Measurements from ENCODE around the gene BTBD1.
A peak's percentile ranks its signal among the peaks of the same experiment; 100 is the strongest.

Gene BTBD1

DNA sequence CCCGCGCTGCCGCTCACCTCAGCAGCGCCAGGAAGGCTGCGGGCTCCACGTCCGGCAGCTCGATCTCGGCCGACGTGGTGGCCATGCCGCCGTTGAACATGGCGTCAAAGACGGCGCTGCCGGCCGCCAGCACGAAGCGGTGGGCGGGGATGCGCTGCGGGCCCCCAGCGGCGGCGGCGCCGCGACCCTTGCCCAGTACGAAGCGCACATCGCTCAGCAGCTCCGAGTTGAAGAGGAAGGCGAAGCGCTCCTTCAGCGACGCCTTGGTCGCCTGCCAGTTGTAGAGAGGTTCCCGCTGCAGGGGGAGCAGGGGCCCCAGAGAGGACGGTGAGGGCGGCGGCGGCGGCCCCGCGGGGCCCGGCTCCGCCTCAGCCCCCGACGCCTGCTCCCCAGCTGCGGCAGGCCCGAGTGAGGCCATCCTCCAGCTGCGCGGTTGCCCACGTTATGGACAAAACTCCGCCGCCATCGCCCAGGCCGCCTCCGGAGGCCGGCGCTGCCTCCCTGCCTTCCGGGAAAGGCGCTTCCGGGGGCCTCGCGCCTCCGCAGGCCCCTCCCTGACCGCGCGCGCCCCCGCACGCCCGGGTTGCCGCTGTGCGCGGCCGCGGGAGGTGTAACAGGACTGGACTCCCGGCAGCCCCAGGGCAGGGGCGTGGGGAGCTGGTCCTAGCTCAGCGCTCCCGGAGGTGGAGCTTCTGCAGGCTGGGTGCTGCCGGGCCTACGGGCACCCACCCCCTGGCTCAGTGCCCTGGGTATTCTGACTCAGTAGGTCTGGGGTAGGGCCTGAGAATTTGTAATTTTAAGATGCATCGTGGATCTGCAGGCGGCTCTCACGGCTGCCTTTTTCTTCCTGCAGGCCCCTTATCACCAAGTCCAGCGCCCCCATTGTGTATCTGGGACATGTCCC lies at the start of gene BTBD1:
Gene BTBD1, minus strand, starts transcription at position 519 of the 904 bp plus-strand sequence. Its CDS starts 101 bp downstream, at position 418.
- DNase-seq (ENCODE audit: low read depth in 1 of 2, low spot score in 1 of 2), result peak; percentile 59 to 77

DNA sequence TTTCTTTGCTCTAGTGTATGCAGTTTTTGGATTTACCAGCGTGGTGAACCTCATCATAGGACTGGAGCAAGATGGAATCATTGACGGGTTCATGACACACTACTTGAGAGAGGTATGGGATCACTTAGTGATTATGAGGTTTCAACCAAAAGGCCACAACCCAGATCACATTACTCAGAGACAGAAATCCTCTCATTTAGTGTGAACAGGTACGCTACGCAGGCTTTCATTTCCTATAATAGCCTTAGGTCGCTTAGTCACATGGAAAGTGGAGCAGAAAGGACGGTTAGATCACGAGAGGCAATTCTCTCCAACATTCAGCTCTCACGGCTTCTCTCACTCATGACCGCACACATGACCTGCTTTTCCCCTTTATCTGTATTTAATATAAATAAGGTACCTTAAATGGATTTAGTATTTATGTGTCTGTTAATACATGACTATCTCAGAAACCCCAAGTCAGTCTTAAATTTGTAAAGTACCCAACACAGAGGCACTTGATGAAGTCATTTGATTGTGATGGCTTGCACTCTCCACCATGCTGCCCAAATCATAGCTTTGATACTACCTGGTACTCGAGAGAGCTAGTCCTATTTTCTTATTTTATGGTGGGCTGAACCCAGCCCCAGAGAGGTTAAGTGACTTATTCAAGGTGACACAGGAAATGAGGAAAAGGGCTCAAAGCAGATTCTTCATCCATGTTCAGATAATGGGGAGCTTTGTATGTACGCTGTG lies 48.9 kb upstream of the BTBD1 start:
- DNase-seq (ENCODE audit: low read depth in 1 of 2, low spot score in 1 of 2), result no peak

DNA sequence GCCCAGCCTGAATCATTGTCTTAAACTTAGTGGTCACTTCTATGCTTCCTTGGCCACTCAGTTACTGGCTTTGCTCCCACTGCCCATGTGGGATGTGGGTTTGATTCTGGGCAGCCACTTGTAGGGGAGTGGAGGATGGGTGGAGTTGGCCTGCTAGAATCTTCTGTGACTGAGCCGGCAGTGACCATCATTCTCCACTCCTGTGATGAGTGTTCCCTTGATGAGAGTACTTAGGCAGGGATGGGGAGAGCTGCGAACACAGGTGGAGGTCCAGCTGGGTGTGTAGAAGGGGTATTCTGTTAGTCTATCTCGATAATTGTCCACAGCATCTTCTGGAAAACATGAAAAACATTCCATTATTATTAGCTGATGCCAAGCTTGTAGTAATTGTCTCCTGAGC lies 48.4 kb upstream of the BTBD1 start:
- DNase-seq (ENCODE audit: low read depth in 1 of 2, low spot score in 1 of 2), result no peak

GRCh38 chr15:83114856-83115255 lies 47.8 kb upstream of the BTBD1 start:
- DNase-seq (ENCODE audit: low read depth in 1 of 2, low spot score in 1 of 2), result no peak

- DNase-seq (ENCODE audit: low read depth in 1 of 2, low spot score in 1 of 2), result no peak
Measured at GRCh38 chr15:83113881-83114674, 47.0 kb upstream of the BTBD1 start.

- DNase-seq (ENCODE audit: low read depth in 1 of 2, low spot score in 1 of 2), result no peak
Measured at GRCh38 chr15:83112956-83113299, 45.9 kb upstream of the BTBD1 start.

- DNase-seq (ENCODE audit: low read depth in 1 of 2, low spot score in 1 of 2), result no peak
Measured at GRCh38 chr15:83112233-83112955, 45.3 kb upstream of the BTBD1 start.

DNA sequence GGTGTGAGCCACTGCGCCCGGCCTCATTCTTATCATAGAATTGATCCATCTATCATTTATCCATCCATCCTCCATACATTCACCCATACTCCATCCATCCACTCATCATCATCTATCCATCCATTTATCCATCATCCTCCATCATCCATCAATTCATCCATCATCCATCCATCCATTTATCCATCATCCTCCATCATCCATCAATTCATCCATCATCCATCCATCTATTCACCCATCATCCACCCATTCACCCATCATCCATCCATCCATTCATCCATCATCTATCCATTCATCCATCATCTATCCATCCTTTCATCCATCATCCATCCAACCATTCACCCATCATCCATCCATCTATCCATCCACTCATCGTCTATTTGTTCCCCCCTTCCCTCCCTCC lies 44.1 kb upstream of the BTBD1 start:
- no peak for DNase-seq (ENCODE audit: low read depth in 1 of 2, low spot score in 1 of 2)

DNA sequence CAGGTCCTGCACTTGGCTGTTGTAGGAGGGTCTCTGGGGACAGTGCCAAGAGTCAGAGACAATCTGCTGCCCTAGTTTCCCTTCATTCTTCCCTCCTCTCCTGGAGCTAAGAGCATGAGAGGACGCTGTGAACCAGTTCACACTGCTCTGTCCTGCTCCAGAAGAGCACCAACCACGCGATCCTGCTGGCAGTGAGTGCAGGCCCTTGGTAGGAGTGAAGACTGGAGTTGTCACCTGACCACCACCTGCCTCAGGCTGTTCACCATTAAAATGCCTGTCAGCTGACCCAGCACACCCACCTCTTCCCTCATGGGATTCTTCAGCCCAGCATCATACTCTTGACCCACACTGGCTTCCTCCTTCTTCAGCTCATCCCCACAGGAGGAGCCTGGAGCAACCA lies 43.3 kb upstream of the BTBD1 start:
- DNase-seq (ENCODE audit: low read depth in 1 of 2, low spot score in 1 of 2), result no peak

GRCh38 chr15:83109532-83109931 lies 42.5 kb upstream of the BTBD1 start:
- DNase-seq (ENCODE audit: low read depth in 1 of 2, low spot score in 1 of 2), result no peak

DNA sequence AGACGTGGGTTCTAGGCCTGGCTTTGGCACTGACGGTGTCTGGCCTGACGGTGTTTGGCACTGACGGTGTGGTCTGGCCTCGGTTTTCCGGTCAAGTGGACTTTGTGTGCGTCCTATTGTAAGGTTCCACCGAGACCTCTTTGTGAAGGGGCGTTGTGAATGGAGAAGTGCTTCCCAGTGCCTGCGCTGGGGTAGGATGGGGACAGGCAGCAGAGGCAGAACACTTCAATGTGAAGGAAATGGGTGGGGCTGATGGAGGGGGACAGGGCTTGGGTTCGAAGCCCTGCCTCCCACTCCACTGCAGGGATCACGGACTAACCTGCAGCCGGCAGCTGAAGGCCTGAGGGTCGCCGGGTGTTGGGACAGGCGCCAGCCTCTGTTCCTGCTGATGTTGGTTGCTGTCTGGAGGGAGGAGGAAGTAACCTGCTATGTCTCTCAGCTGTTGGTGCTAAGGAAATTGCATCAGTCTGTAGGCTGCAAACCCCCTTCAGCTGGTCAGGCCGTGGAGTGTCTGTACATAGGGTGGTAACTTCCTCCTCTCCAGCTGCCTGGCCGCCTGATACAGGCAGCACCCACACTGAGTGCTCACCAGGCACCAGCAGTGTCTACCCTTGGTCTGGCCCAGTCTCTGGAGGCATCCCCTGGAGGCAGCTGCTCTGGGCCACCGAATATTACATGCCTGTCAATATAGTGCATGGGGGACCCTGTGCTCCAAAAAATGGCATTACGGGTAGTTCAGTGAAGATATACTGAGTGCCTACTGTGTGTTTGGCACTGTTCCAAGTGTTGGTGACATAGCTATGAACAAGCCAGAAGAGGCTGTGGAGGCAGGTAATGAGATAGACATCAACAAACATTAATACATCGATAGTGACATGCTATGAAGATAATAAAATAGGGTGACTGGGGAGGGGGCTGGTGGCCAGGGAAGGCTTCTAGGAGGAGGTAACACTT lies 41.5 kb upstream of the BTBD1 start:
- no peak for DNase-seq (ENCODE audit: low read depth in 1 of 2, low spot score in 1 of 2)

DNA sequence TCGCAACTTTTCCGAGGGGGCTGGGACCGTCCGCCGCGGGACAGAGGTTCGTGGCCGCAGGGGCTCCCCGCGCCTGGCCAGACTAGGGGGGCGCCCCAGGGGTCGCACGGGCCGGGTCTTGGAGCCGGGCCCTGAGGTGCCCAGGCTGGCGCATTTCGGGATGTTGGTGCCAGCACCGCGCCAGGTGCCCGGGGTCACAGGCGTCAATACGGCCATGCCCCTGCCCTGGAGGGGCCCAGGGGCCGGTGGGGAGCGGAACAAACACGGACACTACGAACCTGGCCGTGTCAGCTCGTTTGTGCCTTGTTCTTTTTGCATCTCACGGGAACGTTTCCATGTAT lies 40.8 kb upstream of the BTBD1 start:
- no peak for DNase-seq (ENCODE audit: low read depth in 1 of 2, low spot score in 1 of 2)

DNA sequence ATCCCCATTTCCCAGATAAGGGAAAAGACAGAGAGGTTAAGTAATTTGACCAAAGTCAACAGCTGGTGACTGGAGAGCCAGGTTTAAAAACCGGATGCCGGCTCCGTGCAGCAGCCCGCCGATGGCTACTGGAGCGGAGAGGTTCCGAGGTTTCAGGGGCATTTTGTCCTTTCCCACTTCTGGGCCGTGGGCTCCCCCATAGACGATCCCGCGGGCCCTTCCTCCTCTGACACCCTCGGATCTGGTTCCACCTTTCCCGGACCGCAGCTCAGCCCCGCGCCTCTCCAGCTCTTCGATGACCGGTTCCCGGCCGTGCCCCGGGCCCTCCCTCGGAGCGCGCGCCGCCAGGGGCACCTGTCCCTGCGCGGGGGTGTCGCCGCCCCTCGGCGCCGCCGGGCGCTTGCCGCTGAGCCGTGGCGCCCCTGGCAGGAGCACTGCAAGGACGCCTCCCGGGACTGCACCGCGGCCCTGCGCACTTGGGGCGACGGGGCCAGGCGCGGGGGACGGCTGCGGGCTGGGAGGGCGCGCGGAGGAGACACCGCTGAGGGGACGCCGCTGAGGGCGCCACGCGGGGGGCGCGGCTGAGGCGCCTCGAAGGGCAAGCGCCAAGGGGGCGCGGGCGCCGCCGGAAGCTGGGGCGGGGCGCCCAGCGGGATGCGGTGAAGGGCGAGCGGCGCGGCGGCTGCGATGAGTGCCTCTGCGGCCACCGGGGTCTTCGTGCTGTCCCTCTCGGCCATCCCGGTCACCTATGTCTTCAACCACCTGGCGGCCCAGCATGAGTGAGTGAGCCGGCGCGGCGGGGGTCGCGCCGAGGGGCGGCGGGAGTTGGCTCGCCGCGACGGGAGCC lies 40.2 kb upstream of the BTBD1 start, which contains the start of gene TM6SF1:
Gene TM6SF1, plus strand, starts transcription at position 652 of the 847 bp plus-strand sequence. Its CDS starts 36 bp downstream, at position 688.
- DNase-seq (ENCODE audit: low read depth in 1 of 2, low spot score in 1 of 2), result no peak

DNA sequence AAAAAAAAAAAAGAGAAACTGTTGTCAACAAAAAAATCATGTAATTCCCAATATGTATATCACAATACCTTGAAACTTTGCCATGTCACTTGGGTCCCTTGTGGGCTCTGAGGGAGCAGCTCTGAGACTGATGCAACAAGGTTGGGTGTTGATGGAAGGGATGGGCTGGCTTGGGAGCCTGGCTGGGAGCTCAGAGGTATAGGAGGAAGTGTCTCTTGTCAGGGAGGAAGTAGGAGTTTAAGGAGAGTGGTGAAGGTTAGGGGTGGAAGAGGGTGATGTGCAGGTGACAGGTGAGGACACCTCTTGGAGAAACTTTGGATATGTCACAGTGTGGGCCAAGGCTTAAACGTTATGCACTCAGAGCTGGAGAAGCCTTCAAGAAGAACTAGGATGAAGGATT lies 38.4 kb upstream of the BTBD1 start:
- DNase-seq (ENCODE audit: low read depth in 1 of 2, low spot score in 1 of 2), result no peak

GRCh38 chr15:83104141-83104540 lies 37.1 kb upstream of the BTBD1 start:
- DNase-seq (ENCODE audit: low read depth in 1 of 2, low spot score in 1 of 2), result no peak

GRCh38 chr15:83102346-83102745 lies 35.3 kb upstream of the BTBD1 start:
- DNase-seq (ENCODE audit: low read depth in 1 of 2, low spot score in 1 of 2), result no peak

GRCh38 chr15:83100097-83100646 lies 33.1 kb upstream of the BTBD1 start:
- DNase-seq (ENCODE audit: low read depth in 1 of 2, low spot score in 1 of 2), result no peak

GRCh38 chr15:83099290-83099689 lies 32.2 kb upstream of the BTBD1 start:
- no peak for DNase-seq (ENCODE audit: low read depth in 1 of 2, low spot score in 1 of 2)

DNA sequence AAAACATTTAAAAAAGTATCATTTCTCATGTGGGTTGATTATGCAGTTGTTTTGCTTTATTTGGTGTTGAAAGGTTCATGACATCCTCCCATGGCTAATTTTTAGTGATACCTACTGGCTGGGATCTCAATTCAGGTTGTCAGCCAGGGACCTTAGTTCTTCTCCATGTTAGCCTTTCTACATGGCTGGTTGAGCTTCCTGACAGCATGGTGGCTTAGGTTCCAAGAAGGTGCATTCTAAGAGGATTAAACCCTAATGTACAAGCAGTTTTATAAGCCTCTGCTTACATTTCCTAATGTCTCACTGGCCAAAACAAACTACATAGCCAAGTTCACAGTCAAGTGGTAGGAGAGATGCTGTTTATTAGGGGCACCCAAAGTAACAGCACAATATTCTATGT lies 31.0 kb upstream of the BTBD1 start:
- no peak for DNase-seq (ENCODE audit: low read depth in 1 of 2, low spot score in 1 of 2)

All from activated T-helper 1 cell treated with anti-CD3 and anti-CD28 coated beads, Interleukin-2, amount 50 U/mL, for 16 hours (primary cell).